Measurements from ENCODE around the gene AP4E1.

The AP4E1 gene

GRCh38 chr15:50968353-50968752, 59.9 kb downstream of the AP4E1 start:
- no peak overlapping the region for H3K4me3 ChIP-seq (ENCODE audit: low read depth, low read length)
- TF ChIP-seq CTCF (IDR thresholded peaks at IDR 0.05; ENCODE audit: low read depth, low read length, missing control alignments), result no peak
- DNase-seq (ENCODE audit: low read depth), result no peak

GRCh38 chr15:50970524-50970923, 62.0 kb downstream of the AP4E1 start:
- DNase-seq (ENCODE audit: low read depth), result no peak
- TF ChIP-seq CTCF (IDR thresholded peaks at IDR 0.05; ENCODE audit: low read depth, low read length, missing control alignments), result no peak

GRCh38 chr15:50971115-50971514, 62.6 kb downstream of the AP4E1 start:
- DNase-seq (ENCODE audit: low read depth), result no peak
- TF ChIP-seq CTCF (IDR thresholded peaks at IDR 0.05; ENCODE audit: low read depth, low read length, missing control alignments), result no peak
- no peak overlapping the region for H3K4me3 ChIP-seq (ENCODE audit: low read depth, low read length)

More at GRCh38 chr15:50970524-50970923, 62.0 kb downstream of the AP4E1 start:
- H3K4me3 ChIP-seq (ENCODE audit: low read depth, low read length), result no peak overlapping the region

GRCh38 chr15:50971542-50971941, 63.1 kb downstream of the AP4E1 start:
- no peak overlapping the region for H3K4me3 ChIP-seq (ENCODE audit: low read depth, low read length)
- DNase-seq (ENCODE audit: low read depth), result no peak
- TF ChIP-seq CTCF (IDR thresholded peaks at IDR 0.05; ENCODE audit: low read depth, low read length, missing control alignments), result no peak

GRCh38 chr15:50973605-50974004, 65.1 kb downstream of the AP4E1 start:
- no peak overlapping the region for H3K4me3 ChIP-seq (ENCODE audit: low read depth, low read length)
- DNase-seq (ENCODE audit: low read depth), result no peak
- no peak for TF ChIP-seq CTCF (IDR thresholded peaks at IDR 0.05; ENCODE audit: low read depth, low read length, missing control alignments)

GRCh38 chr15:50977162-50977561, 68.7 kb downstream of the AP4E1 start:
- no peak overlapping the region for H3K4me3 ChIP-seq (ENCODE audit: low read depth, low read length)
- DNase-seq (ENCODE audit: low read depth), result no peak
- no peak for TF ChIP-seq CTCF (IDR thresholded peaks at IDR 0.05; ENCODE audit: low read depth, low read length, missing control alignments)

- H3K4me3 ChIP-seq (ENCODE audit: low read depth, low read length), result no peak overlapping the region
- DNase-seq (ENCODE audit: low read depth), result no peak
- TF ChIP-seq CTCF (IDR thresholded peaks at IDR 0.05; ENCODE audit: low read depth, low read length, missing control alignments), result no peak
These were observed 70.1 kb downstream of the AP4E1 start for GRCh38 chr15:50978580-50978979.
